GM19193 (cell line): ENCODE measurements around the gene HSD17B2.

Experiments used
- POLR2A ChIP-seq: IDR thresholded peaks from 4 replicates; pipeline ENCODE4 v1.6.1; 2011; ENCODE audit not compliant: insufficient read depth, insufficient read length; ENCODE audit errors: extremely low read depth

Gene HSD17B2

DNA sequence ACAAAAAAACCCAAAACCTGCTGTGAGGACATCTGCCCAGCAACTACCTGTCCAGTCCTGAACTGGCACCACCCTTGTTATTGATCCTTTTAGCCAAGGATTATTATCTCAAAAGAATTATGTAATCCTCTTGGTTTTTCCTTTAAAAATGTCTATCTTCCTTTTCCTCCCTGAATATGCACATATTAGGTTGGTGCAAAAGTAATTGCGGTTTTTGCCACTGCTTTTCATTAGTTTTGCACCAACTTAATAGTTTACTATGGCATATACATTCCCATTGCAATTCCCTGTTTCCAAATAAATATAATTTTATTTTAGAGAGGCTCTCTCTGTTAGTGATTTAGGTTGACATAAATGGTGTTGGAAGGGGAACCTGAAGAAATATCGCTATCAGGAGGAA lies 83.7 kb downstream of the HSD17B2 start:
- no peak for TF ChIP-seq POLR2A

DNA sequence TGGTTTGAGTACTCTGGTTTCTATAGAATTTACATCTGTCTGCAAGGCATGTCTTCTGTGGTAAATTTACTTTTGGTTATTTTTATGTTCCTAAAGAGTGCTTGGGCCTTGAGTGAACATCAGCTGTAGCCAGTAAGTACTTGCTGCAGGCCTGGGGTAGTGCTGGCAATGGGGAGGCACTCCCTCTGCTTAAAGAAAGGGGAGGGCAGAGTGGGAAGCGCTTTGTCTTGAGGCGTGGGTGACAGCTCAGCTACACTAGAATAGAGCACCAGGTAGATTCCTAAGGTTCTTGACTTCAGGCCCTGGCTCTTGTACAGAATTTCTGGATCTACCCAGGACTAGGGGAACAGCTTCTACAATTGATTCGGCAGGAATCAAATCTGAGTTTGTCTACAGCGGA lies 84.4 kb downstream of the HSD17B2 start:
- no peak for TF ChIP-seq POLR2A

DNA sequence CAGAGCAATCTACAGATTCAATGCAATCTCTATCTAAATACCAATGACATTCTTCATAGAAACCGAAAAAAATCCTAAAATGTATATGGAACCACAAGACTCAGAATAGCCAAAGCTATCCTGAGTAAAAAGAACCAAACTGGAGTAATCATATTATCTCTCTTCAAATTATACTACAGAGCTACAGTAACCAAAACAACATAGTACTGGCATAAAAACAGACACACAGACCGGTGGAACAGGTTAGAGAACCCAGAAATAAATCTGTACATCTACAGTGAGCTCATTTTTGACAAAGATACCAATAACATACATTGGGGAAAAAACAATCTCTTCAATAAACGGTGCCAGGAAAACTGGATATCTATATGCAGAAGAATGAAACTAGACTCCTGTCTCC lies 89.6 kb downstream of the HSD17B2 start:
- no peak for TF ChIP-seq POLR2A

DNA sequence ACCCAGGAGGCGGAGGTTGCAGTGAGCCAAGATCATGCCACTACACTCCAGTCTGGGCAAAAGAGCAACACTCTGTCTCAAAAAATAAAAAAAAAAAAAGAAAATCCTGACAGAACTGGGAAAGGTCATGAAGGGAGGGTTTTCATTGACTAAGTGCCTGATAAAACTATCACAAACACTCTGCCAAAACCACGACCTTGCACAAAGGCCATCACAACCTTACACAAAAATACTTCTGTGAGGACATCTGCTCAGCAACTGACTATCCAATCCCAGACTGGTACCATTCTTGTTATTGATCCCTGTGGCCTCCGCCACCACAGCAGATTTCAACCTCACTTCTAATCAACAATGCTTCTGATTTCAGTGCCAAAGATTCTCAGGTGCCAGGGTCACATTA lies 94.8 kb downstream of the HSD17B2 start:
- no peak for TF ChIP-seq POLR2A

DNA sequence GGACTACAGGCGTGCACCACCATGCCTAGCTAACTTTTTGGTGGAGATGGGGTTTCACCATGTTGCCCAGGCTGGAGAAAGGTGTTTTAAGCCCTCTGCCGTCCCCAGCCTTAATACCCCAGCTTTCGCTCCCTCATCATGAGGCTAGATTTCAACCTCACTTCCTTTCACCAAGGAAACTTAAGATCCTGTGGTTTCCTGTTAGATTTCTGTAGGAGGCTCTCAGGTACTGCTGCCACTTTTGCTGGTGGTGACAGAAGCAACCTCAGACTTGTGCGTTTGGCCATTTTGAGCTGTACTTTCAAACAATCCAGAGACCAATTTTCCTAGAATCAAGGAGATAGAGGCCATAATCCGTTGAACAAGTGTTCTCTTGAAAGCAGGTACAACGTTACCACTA lies 98.7 kb downstream of the HSD17B2 start:
- TF ChIP-seq POLR2A: no peak

DNA sequence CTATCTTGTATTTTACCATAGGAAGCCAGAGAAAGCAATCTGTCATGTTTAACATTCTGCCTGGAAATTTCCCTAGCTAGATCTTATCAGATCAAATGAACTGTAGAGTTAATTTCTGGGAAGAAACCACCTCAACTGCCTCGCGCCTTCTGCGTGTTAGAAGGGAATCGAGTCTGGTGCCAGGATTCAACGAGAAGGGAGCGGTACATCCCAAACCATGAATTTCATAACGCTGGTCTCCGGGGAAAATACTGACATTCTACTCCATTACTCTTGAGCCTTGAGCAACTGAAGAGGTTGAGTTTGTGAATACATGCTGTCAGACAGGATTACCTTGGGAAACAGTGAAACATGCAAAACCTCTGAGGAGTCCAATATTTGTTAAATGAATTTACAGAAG lies 99.8 kb downstream of the HSD17B2 start:
- TF ChIP-seq POLR2A: no peak

DNA sequence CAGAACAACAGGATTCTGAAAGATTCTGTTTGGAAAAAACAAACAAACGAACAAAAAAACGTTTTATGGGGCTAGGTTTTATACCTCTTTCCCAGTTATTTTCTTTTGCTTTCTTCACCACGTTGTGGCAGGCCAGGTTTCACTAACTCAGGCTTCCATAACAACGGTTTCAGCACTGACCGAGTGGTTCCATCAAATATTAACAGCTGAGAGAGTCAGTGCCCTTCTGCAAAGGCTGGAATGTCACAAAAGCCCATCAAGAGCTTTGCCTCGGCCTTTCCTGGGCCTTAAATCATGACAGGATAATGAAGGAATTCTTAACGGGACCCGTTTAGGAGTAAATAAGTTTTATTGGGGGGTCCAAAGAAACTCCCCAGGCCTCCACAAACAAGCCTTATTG lies 100.8 kb downstream of the HSD17B2 start:
- no peak for TF ChIP-seq POLR2A

DNA sequence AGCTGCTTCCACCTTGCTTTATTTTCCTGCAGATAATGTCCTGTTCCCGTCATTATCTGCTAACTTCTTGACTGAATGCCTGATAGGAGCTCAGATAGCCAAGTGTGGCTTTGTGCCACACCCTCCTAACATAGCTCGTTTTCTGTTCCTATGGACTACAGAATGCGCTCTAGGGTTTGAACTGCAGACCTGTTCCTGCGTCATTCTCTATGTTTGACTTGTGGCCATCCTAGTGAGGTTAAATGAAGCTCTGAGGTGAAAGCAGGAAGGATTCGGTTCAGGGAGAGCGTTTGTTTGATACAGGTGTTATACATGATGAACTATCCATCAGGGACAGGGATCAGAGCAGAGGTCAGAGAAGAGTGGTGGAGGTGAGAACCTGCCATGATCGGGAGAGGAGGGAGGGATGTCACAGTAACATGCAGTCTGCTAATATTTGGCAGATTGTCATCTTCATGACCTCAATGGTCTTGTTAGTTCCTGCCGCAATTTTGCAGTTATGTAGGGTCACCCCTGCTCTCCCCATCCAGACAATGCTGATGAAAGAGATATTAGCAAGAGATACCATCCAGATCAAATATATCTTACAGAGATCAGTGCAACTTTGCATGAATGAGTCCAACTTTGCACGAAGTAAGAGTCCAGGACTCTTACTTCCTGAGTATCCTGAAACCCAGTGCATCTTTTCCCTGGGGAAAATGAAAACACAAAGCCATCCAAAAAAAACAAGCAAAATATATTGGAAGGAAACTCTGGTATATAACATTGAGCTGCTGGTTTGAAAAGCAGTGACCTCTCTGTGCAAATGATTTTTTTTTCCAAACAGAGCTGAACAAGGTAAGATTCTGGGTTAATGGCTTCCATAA lies 102.1 kb downstream of the HSD17B2 start:
- no peak for TF ChIP-seq POLR2A

DNA sequence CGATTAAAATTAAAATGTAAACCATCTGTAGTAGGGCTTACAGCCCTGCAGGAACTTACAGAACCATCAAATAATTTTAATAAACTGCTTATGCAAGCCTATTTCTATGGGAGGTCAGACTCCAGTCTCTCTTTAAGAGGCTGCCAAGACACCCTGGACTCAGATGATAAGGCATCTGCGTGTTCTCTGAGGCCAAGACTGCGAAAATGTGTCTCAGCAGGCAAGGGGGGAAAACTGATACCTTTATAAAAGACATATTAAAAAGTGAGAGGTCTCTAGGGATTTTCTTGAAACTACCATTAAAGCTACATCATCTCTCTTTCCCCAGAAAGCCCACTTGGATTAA lies 102.7 kb downstream of the HSD17B2 start:
- TF ChIP-seq POLR2A: no peak

DNA sequence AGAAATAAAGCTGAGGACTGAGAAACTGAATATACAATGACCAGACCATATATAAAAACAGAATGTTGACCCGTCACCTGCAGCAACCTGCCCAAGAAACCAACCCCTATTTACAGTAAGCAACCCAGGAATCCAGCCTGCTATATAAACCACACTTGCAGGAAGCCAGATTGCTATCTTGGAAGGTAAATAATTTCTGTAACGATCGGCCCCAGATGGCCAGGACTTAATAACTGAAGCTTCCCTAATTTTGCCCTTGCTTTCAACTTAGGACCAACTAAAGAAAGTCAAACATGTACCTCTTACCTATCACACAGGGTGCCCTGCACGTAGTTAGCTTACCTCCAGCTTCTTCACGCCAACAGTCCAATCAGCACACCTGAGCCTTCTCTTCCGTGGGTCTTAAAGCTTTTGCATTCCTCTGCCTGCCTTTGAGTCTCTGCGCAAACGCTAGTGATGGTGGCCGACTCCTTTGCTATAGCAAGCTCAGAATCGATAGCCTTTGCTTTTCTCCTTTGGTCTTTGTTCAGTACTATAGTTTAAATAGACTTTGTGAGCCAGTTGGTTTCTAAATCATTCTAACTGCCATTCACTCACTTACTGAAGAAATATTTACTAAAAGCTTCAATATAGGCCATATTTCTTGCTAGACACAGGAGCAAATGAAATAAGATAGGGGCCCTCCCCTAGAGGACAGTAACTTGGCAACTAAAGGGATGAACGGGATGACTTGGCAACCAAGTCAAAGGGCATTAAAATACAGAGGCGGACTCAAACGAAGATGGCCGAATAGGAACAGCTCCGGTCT lies 103.6 kb downstream of the HSD17B2 start:
- no peak for TF ChIP-seq POLR2A

DNA sequence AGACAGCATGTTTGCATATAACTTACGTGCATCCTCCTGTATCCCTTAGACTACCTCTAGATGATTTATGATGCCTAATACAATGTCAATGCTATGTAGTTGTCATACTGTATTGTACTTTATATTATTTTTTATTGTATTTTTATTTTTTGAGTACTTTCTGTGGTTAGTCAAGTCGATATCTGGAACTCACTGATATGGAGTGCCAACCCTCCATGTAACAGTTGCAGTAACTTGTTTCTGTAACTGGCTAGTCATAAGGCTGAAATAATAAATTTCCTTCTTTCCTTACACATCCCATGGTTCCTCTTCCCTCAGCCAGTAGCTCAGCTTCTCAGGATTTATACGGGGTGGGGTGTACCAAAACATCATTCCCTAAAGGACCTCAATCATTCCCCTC lies 111.5 kb downstream of the HSD17B2 start:
- no peak for TF ChIP-seq POLR2A

DNA sequence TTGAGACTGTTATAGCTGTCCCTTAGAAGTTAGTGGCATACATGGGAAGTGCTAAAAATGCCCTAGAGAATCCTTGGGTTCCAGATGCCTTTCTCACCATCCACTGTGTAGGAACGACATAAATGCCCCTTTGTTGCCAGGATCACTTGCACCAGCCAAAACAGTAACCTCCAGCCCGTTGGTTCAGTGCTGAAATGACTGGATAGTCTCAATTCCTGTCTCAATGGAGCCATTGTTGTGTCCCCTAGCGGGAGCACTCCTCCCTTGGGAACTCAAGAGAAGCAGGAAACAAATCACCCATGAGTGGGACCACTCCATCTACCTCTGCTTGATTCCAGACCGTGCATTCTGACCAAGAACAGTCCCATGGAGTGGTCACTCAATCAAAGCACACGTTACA lies 111.9 kb downstream of the HSD17B2 start:
- TF ChIP-seq POLR2A: no peak

DNA sequence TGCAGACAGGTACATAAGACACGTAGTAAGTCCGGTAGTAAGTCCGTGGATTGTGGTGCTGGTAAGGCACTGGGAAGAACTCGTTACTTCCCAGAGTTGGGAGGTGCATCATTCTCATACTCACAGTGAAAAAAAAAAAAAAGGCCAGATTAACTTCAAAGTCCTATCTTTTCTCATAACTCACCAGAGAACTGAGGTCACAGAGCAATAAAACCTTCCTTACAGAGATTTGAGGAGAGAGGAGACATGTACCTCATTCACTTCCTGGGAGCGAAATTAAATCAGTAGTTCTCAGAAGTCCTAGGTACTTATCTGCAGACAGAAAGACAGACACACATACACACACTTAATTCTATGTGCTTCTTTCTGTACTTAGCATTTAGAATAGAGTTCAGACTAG lies 112.5 kb downstream of the HSD17B2 start:
- no peak for TF ChIP-seq POLR2A
